SK-N-SH treated with all-trans-retinoic acid at 6 μM for 48 hours (cell line): ENCODE results near the gene LAD1.

ENCODE experiments used
- TOX ChIP-seq: fragments of 250-450 bp; sonication (Bioruptor Pico); IDR thresholded peaks from 2 replicates; pipeline ENCODE4 v1.8.0; 2021; ENCODE audit warnings: mild to moderate bottlenecking, moderate library complexity, borderline replicate concordance
- ZFP30 ChIP-seq: fragments of 450-650 bp; formaldehyde crosslinking; IDR thresholded peaks from 2 replicates; pipeline ENCODE4 v1.5.0; 2022; ENCODE audit warnings: mild to moderate bottlenecking, moderate library complexity
- TF ChIP-seq, protein P1 (sequence below): fragments of 250-450 bp; sonication (Bioruptor Pico); IDR thresholded peaks from 2 replicates; pipeline ENCODE4 v1.8.0; 2020; ENCODE audit warnings: mild to moderate bottlenecking, moderate library complexity, borderline replicate concordance

DNA sequence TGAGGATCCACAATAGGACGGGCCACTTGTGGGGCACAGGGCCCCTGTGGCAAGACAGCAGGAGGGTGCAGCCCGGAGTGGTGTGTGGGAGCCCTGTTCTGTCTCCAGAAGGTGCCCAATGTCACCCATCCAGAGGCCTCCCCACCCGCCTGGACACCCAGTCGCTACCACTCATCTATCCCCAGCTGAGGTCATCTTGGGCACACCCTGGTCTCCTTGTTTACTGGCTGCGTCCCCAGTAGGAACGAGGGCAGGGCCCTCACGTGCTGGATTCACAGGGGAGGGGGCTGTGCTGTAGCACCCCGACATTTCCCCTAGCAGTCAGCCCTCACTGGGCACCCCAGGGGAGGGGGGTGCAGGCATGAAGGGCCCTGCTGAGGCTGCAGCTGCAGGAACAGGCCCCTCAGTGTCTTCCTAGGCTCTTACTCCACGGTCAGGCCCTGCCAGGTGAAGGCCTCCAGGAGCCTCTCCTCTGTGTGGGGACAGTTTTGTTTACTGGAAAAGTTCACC is 19.3 kb downstream of the LAD1 start:
- TF ChIP-seq, protein P1, sequence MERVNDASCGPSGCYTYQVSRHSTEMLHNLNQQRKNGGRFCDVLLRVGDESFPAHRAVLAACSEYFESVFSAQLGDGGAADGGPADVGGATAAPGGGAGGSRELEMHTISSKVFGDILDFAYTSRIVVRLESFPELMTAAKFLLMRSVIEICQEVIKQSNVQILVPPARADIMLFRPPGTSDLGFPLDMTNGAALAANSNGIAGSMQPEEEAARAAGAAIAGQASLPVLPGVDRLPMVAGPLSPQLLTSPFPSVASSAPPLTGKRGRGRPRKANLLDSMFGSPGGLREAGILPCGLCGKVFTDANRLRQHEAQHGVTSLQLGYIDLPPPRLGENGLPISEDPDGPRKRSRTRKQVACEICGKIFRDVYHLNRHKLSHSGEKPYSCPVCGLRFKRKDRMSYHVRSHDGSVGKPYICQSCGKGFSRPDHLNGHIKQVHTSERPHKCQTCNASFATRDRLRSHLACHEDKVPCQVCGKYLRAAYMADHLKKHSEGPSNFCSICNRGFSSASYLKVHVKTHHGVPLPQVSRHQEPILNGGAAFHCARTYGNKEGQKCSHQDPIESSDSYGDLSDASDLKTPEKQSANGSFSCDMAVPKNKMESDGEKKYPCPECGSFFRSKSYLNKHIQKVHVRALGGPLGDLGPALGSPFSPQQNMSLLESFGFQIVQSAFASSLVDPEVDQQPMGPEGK: no peak
- no peak for TF ChIP-seq ZFP30 (CRISPR knock-in tag)
- TF ChIP-seq TOX (CRISPR knock-in tag): no peak
